HepG2 (cell line): ENCODE measurements around the gene DDI2. TPM values are rescaled to one million over a fixed set of nuclear protein-coding genes. Genes with fewer than 3 reads are reported as not detected.

Experiments
- ADNP ChIP-seq: sonication (generic); formaldehyde crosslinking; IDR thresholded peaks from 2 replicates; pipeline ENCODE4 v1.4.0; 2020; ENCODE audit warnings: missing genetic modification reagents
- FOXO1 ChIP-seq: sonication (generic); formaldehyde crosslinking; IDR thresholded peaks from 2 replicates; pipeline ENCODE4 v1.4.0; 2020; ENCODE audit warnings: missing genetic modification reagents
- GATA4 ChIP-seq: sonication (generic); IDR thresholded peaks from 2 replicates; pipeline ENCODE4 v1.6.1; 2016; ENCODE audit warnings: antibody characterized with exemption, low read depth, borderline replicate concordance
- MXI1 ChIP-seq: IDR thresholded peaks from 3 replicates; pipeline ENCODE4 v1.6.1; 2012; ENCODE audit warnings: low read depth, low read length, inconsistent platforms, borderline replicate concordance
- SMARCC2 ChIP-seq: fragments of 450-650 bp; IDR thresholded peaks from 2 replicates; pipeline ENCODE4 v1.6.1; 2017; ENCODE audit warnings: antibody characterized with exemption, mild to moderate bottlenecking
- SOX13 ChIP-seq, 3 experiments: fragments of 450-650 bp in 1 of 3; sonication (generic) in 1 of 3; formaldehyde crosslinking in 1 of 3; IDR thresholded peaks in 2 of 3; conservative IDR thresholded peaks in 1 of 3; 2 replicates each; pipeline versions ENCODE4 v1.5.0 to v1.6.1; 2016 to 2020; ENCODE audit warnings: antibody characterized with exemption in 1 of 3, mild to moderate bottlenecking in 1 of 3, missing compliant biosample characterization in 1 of 3, missing genetic modification reagents in 1 of 3, moderate library complexity in 1 of 3
- STAT5B ChIP-seq: sonication (generic); formaldehyde crosslinking; IDR thresholded peaks from 2 replicates; pipeline ENCODE4 v1.4.0; 2020; ENCODE audit warnings: missing genetic modification reagents
- TP53 ChIP-seq: sonication (generic); formaldehyde crosslinking; conservative IDR thresholded peaks from 2 replicates; pipeline ENCODE4 v1.4.0; 2020; ENCODE audit warnings: missing genetic modification reagents
- YEATS2 ChIP-seq: sonication (generic); formaldehyde crosslinking; IDR thresholded peaks from 2 replicates; pipeline ENCODE4 v1.4.0; 2020; ENCODE audit warnings: missing genetic modification reagents, borderline replicate concordance
- YEATS4 ChIP-seq: sonication (generic); formaldehyde crosslinking; IDR thresholded peaks from 2 replicates; pipeline ENCODE4 v1.4.0; 2020; ENCODE audit warnings: missing genetic modification reagents, borderline replicate concordance
- ZFP36 ChIP-seq: fragments of 150-350 bp; IDR thresholded peaks from 2 replicates; pipeline ENCODE4 v1.6.1; 2018; ENCODE audit warnings: borderline replicate concordance, low read length, low read depth; ENCODE audit not compliant: partially characterized antibody
- ZSCAN30 ChIP-seq: sonication (generic); formaldehyde crosslinking; IDR thresholded peaks from 2 replicates; pipeline ENCODE4 v1.5.0; 2020; ENCODE audit warnings: mild to moderate bottlenecking, missing genetic modification reagents
- polyA plus RNA-seq, 8 experiments: library from polyadenylated mRNA; depleted of rRNA in 3 of 8; stranded (reverse) in 7 of 8; unstranded in 1 of 8; fragments of >200 nt; fragmentation: Illumina TruSeq in 4 of 8; extraction: Trizol in 4 of 8; gene quantifications; 2 replicates each; pipeline versions ENCODE4 v1.2.1 to v1.2.3, GENCODE V29; 2011 to 2016; ENCODE audit warnings: low read depth in 4 of 8, missing spikeins in 1 of 8, mixed read lengths in 1 of 8; ENCODE audit not compliant: insufficient read depth in 1 of 8
- total RNA-seq, 5 experiments: library from RNA; depleted of rRNA; stranded (reverse); fragments of >200 nt; fragmentation: Illumina TruSeq; extraction: Trizol; gene quantifications; 2 replicates each; pipeline ENCODE4 v1.2.3, GENCODE V29; 2016; ENCODE audit warnings: low read depth in 1 of 5
- TF ChIP-seq, protein P1 (sequence below), 2 experiments: IDR thresholded peaks; 2 replicates each; pipeline ENCODE4 v1.6.1; 2011 to 2012; ENCODE audit warnings: low read length in 2 of 2, borderline replicate concordance in 1 of 2, low read depth in 1 of 2, mild to moderate bottlenecking in 1 of 2, moderate library complexity in 1 of 2
- TF ChIP-seq, protein P2 (sequence below): sonication (generic); formaldehyde crosslinking; IDR thresholded peaks from 2 replicates; pipeline ENCODE4 v1.4.0; 2020; ENCODE audit warnings: missing genetic modification reagents
- TF ChIP-seq, protein P3 (sequence below): sonication (generic); formaldehyde crosslinking; IDR thresholded peaks from 2 replicates; pipeline ENCODE4 v1.5.1; 2020; ENCODE audit warnings: mild to moderate bottlenecking, moderate library complexity, missing genetic modification reagents

The DDI2 gene
- total and polyA plus RNA-seq, 2 of the 13 experiments (the other 11 are each of a cell fraction or from before 2014, with no cell fraction given) = 8.5 to 25.7 TPM

DNA sequence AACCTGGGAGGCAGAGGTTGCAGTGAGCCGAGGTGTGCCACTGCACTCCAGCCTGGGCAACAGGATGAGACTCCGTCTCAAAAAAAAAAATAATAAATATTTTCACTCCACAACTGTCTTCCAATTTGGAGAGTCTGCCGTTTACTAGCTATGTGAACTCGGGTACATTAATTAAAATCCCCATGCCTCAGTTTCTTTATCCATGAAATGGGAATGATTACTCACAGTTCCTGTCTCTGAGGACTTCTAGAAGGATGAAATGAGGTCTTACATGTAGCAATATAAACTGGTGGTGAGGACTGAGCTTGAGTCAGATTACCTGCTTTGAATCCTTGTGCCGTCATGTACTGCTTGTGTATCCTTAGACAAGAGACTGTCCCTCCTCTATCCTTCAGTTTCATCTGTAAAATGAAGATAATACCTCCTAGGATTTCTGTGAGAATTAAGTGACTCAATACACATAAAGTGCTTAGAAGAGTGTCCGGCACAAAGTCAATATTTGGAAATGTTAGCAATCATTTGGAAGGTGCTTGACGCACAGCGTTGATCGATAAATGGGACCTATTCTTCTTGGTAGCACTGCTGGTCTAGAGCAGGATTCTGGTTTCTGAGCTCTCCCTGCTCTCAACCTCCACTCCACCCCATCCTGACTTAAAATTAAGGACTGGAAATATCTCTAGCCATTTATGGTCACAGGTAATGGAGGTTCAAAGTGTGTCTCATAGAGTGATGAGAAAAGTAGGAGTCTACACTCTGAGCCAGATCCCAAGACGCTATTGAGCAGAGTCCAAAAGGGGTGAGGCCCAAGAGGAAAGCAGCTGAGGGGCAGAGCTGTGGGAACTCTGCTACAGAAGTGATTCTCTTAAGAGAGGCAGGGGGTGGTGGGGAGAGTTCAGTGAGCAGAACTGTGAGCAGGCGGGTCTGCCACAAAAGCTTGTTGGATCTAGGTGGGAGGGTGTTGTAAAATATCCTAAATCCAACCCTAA is 11.6 kb upstream of the DDI2 start (continued):
- TF ChIP-seq, protein P1, sequence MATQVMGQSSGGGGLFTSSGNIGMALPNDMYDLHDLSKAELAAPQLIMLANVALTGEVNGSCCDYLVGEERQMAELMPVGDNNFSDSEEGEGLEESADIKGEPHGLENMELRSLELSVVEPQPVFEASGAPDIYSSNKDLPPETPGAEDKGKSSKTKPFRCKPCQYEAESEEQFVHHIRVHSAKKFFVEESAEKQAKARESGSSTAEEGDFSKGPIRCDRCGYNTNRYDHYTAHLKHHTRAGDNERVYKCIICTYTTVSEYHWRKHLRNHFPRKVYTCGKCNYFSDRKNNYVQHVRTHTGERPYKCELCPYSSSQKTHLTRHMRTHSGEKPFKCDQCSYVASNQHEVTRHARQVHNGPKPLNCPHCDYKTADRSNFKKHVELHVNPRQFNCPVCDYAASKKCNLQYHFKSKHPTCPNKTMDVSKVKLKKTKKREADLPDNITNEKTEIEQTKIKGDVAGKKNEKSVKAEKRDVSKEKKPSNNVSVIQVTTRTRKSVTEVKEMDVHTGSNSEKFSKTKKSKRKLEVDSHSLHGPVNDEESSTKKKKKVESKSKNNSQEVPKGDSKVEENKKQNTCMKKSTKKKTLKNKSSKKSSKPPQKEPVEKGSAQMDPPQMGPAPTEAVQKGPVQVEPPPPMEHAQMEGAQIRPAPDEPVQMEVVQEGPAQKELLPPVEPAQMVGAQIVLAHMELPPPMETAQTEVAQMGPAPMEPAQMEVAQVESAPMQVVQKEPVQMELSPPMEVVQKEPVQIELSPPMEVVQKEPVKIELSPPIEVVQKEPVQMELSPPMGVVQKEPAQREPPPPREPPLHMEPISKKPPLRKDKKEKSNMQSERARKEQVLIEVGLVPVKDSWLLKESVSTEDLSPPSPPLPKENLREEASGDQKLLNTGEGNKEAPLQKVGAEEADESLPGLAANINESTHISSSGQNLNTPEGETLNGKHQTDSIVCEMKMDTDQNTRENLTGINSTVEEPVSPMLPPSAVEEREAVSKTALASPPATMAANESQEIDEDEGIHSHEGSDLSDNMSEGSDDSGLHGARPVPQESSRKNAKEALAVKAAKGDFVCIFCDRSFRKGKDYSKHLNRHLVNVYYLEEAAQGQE (IDR thresholded peaks at IDR 0.05; ENCODE audit: borderline replicate concordance in 1 of 2, low read depth in 1 of 2, low read length in 2 of 2) = no peak
- TF ChIP-seq YEATS2 (CRISPR knock-in tag) (no peak), ZSCAN30 (CRISPR knock-in tag) (no peak), GATA4 (no peak), SMARCC2 (no peak), YEATS4 (no peak), STAT5B (CRISPR knock-in tag) (no peak), ADNP (CRISPR knock-in tag) (peak; percentile 15; the same call in 1 of the 2 replicates), MXI1 (no peak), ZFP36 (no peak), TP53 (CRISPR knock-in tag) (no peak), SOX13 (IDR thresholded peaks at IDR 0.05) (no peak), SOX13 (CRISPR knock-in tag; conservative IDR thresholded peaks at IDR 0.05 in 1 of 2, IDR thresholded peaks at IDR 0.05 in 1 of 2) (peak in 1 of 2 experiments; percentile 90; a peak in 2 of 4 replicates), FOXO1 (CRISPR knock-in tag) (no peak; the same call in 1 of the 2 replicates)
- TF ChIP-seq, protein P2, sequence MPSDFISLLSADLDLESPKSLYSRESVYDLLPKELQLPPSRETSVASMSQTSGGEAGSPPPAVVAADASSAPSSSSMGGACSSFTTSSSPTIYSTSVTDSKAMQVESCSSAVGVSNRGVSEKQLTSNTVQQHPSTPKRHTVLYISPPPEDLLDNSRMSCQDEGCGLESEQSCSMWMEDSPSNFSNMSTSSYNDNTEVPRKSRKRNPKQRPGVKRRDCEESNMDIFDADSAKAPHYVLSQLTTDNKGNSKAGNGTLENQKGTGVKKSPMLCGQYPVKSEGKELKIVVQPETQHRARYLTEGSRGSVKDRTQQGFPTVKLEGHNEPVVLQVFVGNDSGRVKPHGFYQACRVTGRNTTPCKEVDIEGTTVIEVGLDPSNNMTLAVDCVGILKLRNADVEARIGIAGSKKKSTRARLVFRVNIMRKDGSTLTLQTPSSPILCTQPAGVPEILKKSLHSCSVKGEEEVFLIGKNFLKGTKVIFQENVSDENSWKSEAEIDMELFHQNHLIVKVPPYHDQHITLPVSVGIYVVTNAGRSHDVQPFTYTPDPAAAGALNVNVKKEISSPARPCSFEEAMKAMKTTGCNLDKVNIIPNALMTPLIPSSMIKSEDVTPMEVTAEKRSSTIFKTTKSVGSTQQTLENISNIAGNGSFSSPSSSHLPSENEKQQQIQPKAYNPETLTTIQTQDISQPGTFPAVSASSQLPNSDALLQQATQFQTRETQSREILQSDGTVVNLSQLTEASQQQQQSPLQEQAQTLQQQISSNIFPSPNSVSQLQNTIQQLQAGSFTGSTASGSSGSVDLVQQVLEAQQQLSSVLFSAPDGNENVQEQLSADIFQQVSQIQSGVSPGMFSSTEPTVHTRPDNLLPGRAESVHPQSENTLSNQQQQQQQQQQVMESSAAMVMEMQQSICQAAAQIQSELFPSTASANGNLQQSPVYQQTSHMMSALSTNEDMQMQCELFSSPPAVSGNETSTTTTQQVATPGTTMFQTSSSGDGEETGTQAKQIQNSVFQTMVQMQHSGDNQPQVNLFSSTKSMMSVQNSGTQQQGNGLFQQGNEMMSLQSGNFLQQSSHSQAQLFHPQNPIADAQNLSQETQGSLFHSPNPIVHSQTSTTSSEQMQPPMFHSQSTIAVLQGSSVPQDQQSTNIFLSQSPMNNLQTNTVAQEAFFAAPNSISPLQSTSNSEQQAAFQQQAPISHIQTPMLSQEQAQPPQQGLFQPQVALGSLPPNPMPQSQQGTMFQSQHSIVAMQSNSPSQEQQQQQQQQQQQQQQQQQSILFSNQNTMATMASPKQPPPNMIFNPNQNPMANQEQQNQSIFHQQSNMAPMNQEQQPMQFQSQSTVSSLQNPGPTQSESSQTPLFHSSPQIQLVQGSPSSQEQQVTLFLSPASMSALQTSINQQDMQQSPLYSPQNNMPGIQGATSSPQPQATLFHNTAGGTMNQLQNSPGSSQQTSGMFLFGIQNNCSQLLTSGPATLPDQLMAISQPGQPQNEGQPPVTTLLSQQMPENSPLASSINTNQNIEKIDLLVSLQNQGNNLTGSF = no peak
- TF ChIP-seq, protein P3, sequence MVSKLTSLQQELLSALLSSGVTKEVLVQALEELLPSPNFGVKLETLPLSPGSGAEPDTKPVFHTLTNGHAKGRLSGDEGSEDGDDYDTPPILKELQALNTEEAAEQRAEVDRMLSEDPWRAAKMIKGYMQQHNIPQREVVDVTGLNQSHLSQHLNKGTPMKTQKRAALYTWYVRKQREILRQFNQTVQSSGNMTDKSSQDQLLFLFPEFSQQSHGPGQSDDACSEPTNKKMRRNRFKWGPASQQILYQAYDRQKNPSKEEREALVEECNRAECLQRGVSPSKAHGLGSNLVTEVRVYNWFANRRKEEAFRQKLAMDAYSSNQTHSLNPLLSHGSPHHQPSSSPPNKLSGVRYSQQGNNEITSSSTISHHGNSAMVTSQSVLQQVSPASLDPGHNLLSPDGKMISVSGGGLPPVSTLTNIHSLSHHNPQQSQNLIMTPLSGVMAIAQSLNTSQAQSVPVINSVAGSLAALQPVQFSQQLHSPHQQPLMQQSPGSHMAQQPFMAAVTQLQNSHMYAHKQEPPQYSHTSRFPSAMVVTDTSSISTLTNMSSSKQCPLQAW (CRISPR knock-in tag) = no peak
